Measurements from ENCODE around the gene TPSB2.

DNA sequence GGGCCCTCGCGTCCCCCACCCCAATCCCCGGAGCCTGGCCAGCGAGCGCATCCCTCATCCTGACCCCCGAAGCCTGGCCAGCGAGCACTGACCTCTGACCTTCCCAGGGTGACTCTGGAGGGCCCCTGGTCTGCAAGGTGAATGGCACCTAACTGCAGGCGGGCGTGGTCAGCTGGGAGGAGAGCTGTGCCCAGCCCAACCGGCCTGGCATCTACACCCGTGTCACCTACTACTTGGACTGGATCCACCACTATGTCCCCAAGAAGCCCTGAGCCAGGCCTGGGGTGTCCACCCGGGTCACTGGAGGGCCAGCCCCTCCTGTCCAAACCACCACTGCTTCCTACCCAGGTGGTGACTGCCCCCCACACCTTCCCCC, 28.2 kb upstream of the TPSB2 start:
- TF ChIP-seq CTCF (IDR thresholded peaks at IDR 0.05; ENCODE audit: low read length) (no peak), EZH2 (optimal IDR thresholded peaks at IDR 0.05; ENCODE audit: low read depth, low read length) (no peak)
